ENCODE data around the gene RNF130.

DNA sequence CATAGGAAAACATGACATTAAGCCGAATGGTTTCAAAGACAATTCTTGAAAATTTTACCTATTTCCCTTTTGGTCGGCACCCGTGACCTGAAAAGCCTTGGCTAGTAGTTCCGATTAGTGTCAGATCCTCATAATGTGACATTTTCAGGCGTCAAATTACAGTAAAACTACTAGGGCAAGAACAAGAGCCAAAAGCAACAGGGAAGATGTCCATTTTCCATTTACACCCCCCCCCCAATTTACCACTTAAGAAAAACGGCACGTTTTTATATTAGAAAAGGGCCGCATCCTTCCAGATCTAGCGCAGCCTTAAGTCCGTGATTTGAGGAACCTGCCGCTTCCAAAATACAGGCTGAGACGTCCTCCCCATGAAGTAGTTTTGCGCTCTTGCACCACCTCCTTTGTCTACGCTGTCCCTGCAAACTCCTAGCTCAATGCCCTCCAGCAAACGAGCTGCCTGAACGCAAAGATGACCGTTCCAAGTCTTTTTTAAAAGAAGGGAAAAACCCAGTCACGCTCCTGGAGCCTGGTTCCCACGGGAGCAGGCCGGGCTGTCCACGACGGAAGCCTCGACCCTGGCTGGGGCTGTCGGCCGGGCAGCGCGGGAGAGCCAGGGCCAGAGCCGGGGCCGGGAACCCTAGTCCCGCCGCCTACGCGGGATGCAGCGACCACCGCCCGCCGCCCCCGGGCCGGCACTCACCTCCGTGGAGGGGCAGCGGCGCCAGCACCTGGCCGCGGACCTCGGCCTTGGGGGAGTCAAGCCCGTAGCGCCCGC, 616 bp downstream of the RNF130 start:
- TF ChIP-seq, protein P1, sequence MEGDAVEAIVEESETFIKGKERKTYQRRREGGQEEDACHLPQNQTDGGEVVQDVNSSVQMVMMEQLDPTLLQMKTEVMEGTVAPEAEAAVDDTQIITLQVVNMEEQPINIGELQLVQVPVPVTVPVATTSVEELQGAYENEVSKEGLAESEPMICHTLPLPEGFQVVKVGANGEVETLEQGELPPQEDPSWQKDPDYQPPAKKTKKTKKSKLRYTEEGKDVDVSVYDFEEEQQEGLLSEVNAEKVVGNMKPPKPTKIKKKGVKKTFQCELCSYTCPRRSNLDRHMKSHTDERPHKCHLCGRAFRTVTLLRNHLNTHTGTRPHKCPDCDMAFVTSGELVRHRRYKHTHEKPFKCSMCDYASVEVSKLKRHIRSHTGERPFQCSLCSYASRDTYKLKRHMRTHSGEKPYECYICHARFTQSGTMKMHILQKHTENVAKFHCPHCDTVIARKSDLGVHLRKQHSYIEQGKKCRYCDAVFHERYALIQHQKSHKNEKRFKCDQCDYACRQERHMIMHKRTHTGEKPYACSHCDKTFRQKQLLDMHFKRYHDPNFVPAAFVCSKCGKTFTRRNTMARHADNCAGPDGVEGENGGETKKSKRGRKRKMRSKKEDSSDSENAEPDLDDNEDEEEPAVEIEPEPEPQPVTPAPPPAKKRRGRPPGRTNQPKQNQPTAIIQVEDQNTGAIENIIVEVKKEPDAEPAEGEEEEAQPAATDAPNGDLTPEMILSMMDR (IDR thresholded peaks at IDR 0.05; ENCODE audit: poor library complexity, severe bottlenecking): no peak
- TF ChIP-seq, protein P2, sequence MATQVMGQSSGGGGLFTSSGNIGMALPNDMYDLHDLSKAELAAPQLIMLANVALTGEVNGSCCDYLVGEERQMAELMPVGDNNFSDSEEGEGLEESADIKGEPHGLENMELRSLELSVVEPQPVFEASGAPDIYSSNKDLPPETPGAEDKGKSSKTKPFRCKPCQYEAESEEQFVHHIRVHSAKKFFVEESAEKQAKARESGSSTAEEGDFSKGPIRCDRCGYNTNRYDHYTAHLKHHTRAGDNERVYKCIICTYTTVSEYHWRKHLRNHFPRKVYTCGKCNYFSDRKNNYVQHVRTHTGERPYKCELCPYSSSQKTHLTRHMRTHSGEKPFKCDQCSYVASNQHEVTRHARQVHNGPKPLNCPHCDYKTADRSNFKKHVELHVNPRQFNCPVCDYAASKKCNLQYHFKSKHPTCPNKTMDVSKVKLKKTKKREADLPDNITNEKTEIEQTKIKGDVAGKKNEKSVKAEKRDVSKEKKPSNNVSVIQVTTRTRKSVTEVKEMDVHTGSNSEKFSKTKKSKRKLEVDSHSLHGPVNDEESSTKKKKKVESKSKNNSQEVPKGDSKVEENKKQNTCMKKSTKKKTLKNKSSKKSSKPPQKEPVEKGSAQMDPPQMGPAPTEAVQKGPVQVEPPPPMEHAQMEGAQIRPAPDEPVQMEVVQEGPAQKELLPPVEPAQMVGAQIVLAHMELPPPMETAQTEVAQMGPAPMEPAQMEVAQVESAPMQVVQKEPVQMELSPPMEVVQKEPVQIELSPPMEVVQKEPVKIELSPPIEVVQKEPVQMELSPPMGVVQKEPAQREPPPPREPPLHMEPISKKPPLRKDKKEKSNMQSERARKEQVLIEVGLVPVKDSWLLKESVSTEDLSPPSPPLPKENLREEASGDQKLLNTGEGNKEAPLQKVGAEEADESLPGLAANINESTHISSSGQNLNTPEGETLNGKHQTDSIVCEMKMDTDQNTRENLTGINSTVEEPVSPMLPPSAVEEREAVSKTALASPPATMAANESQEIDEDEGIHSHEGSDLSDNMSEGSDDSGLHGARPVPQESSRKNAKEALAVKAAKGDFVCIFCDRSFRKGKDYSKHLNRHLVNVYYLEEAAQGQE (IDR thresholded peaks at IDR 0.05; ENCODE audit: borderline replicate concordance): no peak
- TF ChIP-seq EZH2 (IDR thresholded peaks at IDR 0.05; ENCODE audit: borderline replicate concordance, insufficient read depth, low read length, poor library complexity, severe bottlenecking): no peak
- no peak for TF ChIP-seq EP300 (conservative IDR thresholded peaks at IDR 0.05; ENCODE audit: poor library complexity, severe bottlenecking)
- TF ChIP-seq TAF1 (IDR thresholded peaks at IDR 0.05; ENCODE audit: low read depth): no peak
- peak; percentile 11 for TF ChIP-seq POLR2AphosphoS5 (IDR thresholded peaks at IDR 0.05)
- no peak for TF ChIP-seq RAD21 (conservative IDR thresholded peaks at IDR 0.05)
- peak; percentile 12 for TF ChIP-seq SMC3 (conservative IDR thresholded peaks at IDR 0.05; ENCODE audit: poor library complexity)
- peak; percentile 36 for TF ChIP-seq MXI1 (conservative IDR thresholded peaks at IDR 0.05; ENCODE audit: poor library complexity, severe bottlenecking)

Measured in neural cell (in vitro differentiated cells).